Measurements from ENCODE around the gene ACSL1.

DNA sequence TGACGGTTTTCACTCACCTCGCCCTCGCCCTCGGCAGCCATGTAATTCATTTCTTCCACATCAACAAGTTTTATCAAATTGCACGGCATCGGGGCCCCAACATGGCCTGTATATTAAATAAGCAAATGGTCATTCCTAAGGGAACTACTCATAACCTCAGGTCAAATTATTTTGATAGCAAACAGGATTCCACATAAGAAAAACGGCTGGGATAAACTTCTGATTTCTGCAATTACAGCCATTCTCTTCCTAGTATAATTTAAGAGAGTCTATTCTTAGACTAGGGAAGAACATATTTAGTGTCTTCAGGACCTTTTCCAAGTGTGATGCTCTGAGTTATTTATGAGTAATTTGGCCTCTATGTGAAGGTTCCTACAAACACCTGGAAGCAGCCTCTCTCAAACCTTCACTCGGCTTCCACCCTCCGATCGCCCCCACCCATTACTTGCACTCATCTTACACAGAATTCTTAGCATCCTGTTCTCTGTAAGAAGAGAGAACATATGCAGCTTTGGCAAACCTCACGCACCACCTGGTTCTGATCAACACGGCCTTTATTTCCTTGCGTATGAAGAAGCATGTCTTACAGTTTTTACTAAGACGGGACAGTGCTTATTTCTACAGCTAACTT, 62.5 kb downstream of the ACSL1 start:
- TF ChIP-seq, protein P1, sequence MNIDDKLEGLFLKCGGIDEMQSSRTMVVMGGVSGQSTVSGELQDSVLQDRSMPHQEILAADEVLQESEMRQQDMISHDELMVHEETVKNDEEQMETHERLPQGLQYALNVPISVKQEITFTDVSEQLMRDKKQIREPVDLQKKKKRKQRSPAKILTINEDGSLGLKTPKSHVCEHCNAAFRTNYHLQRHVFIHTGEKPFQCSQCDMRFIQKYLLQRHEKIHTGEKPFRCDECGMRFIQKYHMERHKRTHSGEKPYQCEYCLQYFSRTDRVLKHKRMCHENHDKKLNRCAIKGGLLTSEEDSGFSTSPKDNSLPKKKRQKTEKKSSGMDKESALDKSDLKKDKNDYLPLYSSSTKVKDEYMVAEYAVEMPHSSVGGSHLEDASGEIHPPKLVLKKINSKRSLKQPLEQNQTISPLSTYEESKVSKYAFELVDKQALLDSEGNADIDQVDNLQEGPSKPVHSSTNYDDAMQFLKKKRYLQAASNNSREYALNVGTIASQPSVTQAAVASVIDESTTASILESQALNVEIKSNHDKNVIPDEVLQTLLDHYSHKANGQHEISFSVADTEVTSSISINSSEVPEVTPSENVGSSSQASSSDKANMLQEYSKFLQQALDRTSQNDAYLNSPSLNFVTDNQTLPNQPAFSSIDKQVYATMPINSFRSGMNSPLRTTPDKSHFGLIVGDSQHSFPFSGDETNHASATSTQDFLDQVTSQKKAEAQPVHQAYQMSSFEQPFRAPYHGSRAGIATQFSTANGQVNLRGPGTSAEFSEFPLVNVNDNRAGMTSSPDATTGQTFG (tag by site-specific recombination; IDR thresholded peaks at IDR 0.05; ENCODE audit: borderline replicate concordance), result no peak
- TF ChIP-seq MEIS1 (CRISPR knock-in tag; IDR thresholded peaks at IDR 0.05; ENCODE audit: borderline replicate concordance), result no peak
- TF ChIP-seq, protein P2, sequence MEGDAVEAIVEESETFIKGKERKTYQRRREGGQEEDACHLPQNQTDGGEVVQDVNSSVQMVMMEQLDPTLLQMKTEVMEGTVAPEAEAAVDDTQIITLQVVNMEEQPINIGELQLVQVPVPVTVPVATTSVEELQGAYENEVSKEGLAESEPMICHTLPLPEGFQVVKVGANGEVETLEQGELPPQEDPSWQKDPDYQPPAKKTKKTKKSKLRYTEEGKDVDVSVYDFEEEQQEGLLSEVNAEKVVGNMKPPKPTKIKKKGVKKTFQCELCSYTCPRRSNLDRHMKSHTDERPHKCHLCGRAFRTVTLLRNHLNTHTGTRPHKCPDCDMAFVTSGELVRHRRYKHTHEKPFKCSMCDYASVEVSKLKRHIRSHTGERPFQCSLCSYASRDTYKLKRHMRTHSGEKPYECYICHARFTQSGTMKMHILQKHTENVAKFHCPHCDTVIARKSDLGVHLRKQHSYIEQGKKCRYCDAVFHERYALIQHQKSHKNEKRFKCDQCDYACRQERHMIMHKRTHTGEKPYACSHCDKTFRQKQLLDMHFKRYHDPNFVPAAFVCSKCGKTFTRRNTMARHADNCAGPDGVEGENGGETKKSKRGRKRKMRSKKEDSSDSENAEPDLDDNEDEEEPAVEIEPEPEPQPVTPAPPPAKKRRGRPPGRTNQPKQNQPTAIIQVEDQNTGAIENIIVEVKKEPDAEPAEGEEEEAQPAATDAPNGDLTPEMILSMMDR (tag by site-specific recombination; IDR thresholded peaks at IDR 0.05), result no peak
- TF ChIP-seq, protein P3, sequence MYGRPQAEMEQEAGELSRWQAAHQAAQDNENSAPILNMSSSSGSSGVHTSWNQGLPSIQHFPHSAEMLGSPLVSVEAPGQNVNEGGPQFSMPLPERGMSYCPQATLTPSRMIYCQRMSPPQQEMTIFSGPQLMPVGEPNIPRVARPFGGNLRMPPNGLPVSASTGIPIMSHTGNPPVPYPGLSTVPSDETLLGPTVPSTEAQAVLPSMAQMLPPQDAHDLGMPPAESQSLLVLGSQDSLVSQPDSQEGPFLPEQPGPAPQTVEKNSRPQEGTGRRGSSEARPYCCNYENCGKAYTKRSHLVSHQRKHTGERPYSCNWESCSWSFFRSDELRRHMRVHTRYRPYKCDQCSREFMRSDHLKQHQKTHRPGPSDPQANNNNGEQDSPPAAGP (tag by site-specific recombination; IDR thresholded peaks at IDR 0.05), result no peak
- TF ChIP-seq, protein P4, sequence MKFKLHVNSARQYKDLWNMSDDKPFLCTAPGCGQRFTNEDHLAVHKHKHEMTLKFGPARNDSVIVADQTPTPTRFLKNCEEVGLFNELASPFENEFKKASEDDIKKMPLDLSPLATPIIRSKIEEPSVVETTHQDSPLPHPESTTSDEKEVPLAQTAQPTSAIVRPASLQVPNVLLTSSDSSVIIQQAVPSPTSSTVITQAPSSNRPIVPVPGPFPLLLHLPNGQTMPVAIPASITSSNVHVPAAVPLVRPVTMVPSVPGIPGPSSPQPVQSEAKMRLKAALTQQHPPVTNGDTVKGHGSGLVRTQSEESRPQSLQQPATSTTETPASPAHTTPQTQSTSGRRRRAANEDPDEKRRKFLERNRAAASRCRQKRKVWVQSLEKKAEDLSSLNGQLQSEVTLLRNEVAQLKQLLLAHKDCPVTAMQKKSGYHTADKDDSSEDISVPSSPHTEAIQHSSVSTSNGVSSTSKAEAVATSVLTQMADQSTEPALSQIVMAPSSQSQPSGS (tag by site-specific recombination; IDR thresholded peaks at IDR 0.05; ENCODE audit: low read depth), result no peak

All from HEK293 (cell line).